ENCODE data around the gene PTPRU. TPM values are rescaled to one million over a fixed set of nuclear protein-coding genes. Genes with fewer than 3 reads are reported as not detected.

Gene PTPRU
- total and polyA plus RNA-seq, 2 experiments from 2014 or later, result 8.0 to 105 TPM

GRCh38 chr1:29338908-29339575 is 102.7 kb downstream of the PTPRU start:
- ATAC-seq (no peak), DNase-seq (ENCODE audit: low spot score) (no peak)
- Histone ChIP-seq H3K79me2 (replicated peaks; ENCODE audit: insufficient read depth) (no peaks in the 10 kb centered on the region), H3K27me3 (ENCODE audit: insufficient read depth) (no peaks in the 10 kb centered on the region), H3K4me1 (ENCODE audit: insufficient read depth) (peaks cover 14% of the 10 kb centered on the region; the same call in 1 of the 2 replicates), H4K20me1 (replicated peaks; ENCODE audit: insufficient read depth) (no peaks in the 10 kb centered on the region), H2AFZ (peak overlapping the region; percentile 47; the same call in 1 of the 2 replicates), H3K9me2 (ENCODE audit: insufficient read depth) (no peaks in the 10 kb centered on the region), H3K36me3 (ENCODE audit: insufficient read depth) (no peaks in the 10 kb centered on the region), H3K27ac (ENCODE audit: low read depth) (no peak overlapping the region), H3F3A (replicated peaks; ENCODE audit: low read depth) (no peaks in the 10 kb centered on the region), H3K4me3 (no peak overlapping the region), H3K4me2 (no peak overlapping the region)
- peaks cover 11% of the 10 kb centered on the region for H3K27me3 Mint-ChIP-seq (ENCODE audit: insufficient read depth, low read depth, poor library complexity)
- peaks cover 18% of the 10 kb centered on the region for H3K4me1 Mint-ChIP-seq
- TF ChIP-seq ZNF331 (CRISPR knock-in tag; IDR thresholded peaks at IDR 0.05; ENCODE audit: low read depth), result no peak
- TF ChIP-seq, protein P1, sequence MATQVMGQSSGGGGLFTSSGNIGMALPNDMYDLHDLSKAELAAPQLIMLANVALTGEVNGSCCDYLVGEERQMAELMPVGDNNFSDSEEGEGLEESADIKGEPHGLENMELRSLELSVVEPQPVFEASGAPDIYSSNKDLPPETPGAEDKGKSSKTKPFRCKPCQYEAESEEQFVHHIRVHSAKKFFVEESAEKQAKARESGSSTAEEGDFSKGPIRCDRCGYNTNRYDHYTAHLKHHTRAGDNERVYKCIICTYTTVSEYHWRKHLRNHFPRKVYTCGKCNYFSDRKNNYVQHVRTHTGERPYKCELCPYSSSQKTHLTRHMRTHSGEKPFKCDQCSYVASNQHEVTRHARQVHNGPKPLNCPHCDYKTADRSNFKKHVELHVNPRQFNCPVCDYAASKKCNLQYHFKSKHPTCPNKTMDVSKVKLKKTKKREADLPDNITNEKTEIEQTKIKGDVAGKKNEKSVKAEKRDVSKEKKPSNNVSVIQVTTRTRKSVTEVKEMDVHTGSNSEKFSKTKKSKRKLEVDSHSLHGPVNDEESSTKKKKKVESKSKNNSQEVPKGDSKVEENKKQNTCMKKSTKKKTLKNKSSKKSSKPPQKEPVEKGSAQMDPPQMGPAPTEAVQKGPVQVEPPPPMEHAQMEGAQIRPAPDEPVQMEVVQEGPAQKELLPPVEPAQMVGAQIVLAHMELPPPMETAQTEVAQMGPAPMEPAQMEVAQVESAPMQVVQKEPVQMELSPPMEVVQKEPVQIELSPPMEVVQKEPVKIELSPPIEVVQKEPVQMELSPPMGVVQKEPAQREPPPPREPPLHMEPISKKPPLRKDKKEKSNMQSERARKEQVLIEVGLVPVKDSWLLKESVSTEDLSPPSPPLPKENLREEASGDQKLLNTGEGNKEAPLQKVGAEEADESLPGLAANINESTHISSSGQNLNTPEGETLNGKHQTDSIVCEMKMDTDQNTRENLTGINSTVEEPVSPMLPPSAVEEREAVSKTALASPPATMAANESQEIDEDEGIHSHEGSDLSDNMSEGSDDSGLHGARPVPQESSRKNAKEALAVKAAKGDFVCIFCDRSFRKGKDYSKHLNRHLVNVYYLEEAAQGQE (IDR thresholded peaks at IDR 0.05; ENCODE audit: unreplicated experiment), result no peak
- TF ChIP-seq ZNF462 (CRISPR knock-in tag; IDR thresholded peaks at IDR 0.05), result no peak
- no peak for TF ChIP-seq POLR2AphosphoS5 (IDR thresholded peaks at IDR 0.05; ENCODE audit: low read depth)
- no peak for TF ChIP-seq EZH2phosphoT487 (IDR thresholded peaks at IDR 0.05; ENCODE audit: unreplicated experiment)
- H3K4me3 Mint-ChIP-seq, result no peak overlapping the region
- no peaks in the 10 kb centered on the region; the same call in 2 of the 3 replicates for H3K9me3 Mint-ChIP-seq
- no peaks in the 10 kb centered on the region for H3K36me3 Mint-ChIP-seq (ENCODE audit: low read depth)
- no peak overlapping the region for H3K27ac Mint-ChIP-seq

Measured in GM23338 (cell line).